ENCODE data around the gene DOP1A. TPM values are rescaled to one million over a fixed set of nuclear protein-coding genes. Genes with fewer than 3 reads are reported as not detected.

DOP1A gene
- total RNA-seq, 1 experiment from 2014 or later = 6.8 TPM

- no peak for DNase-seq (ENCODE audit: low read depth)
These were observed 131.8 kb downstream of the DOP1A start for GRCh38 chr6:83199173-83199862.

- peak; percentile 75 for DNase-seq (ENCODE audit: low read depth)
These were observed 132.4 kb downstream of the DOP1A start for GRCh38 chr6:83199863-83200225.

- no peak for DNase-seq (ENCODE audit: low read depth)
These were observed 134.6 kb downstream of the DOP1A start for GRCh38 chr6:83202031-83202430.

GRCh38 chr6:83215131-83216047, 147.9 kb downstream of the DOP1A start:
- peak; percentile 48 for DNase-seq (ENCODE audit: low read depth)

GRCh38 chr6:83216806-83217205, 149.3 kb downstream of the DOP1A start:
- DNase-seq (ENCODE audit: low read depth) = no peak

Other genes starting within 250 kb of the DOP1A start
- 7.4 and 8.0 TPM in 2 replicates for gene UBE3D, start 1.8 kb upstream of the DOP1A start, total RNA-seq (2014; rRNA removed; shearing (Covaris generic))
- 22.7 and 26.8 TPM in 2 replicates for gene PGM3, start 125.6 kb downstream of the DOP1A start, total RNA-seq (2014; rRNA removed; shearing (Covaris generic))
- gene RWDD2A, start 125.7 kb downstream of the DOP1A start, total RNA-seq (2014; rRNA removed; shearing (Covaris generic)) = 1.4 and 1.7 TPM in 2 replicates